ENCODE results near the gene NT5DC3.

NT5DC3 gene
- total RNA-seq, result 25.8 to 45.4 reads per million in 2 experiments

DNA sequence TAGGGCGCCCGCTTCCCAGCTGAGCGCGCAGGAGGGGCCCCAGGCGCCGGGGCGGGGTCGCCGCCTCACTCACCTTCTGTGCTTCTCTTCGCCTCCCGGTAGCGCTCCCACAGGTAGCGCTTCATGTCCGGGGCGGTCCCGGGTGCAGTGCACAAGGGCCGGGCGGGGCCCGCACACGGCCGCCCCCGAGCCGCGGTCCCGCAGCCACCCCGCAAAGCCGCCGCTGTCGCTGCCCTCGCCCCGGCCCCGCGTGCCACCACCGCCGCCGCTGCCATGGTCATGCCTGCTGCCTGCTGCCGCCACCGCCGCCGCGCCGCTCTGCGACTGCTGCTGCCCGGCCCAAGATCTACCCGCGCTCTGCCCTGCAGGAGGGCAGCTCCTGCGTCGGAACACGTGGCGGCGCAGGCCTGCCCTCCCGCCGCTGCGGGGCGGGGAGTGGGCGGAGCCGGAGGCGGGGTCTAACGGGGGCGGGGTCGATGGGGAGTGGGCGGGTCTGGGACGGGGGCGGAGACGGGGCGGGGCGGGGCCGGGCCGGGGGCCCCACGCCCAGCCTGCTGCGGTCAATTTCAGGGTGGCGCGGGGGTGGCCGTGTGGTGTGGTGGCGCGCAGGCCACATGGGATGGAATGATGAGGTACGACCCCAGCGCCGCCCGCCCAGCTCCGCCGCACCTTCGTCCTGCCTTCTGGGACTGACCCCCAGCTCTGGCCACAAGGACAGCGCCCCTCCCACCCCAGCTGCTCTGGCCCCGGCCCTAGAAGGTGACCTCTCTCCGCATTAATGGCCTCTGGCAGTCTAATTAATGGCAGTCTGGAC is at the start of gene NT5DC3:
TSS of gene NT5DC3 (minus strand) at position 359 of the 814 bp plus-strand sequence. CDS start at position 281, 78 bp downstream.
- DNase-seq (ENCODE audit: low read depth), result peak; percentile 81

DNA sequence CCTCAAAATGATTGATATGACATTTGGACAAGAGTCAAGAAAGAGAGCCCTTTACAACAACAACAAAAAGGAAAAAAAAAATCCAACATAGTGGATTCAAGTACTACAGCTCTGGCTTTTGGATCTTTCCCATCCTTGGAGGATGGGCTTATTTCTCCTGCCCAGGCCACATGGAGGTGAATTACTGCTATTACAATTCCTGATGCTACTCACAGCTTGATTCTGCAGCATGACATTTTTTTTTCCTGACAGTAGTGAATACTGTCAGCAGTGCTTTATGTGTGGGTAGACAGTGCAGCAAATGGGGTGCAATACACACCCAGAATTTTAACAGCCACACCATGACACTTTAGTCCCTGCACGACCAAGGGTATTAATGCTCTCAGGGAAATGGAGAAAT is 46.7 kb upstream of the NT5DC3 start:
- DNase-seq (ENCODE audit: low read depth), result no peak

DNA sequence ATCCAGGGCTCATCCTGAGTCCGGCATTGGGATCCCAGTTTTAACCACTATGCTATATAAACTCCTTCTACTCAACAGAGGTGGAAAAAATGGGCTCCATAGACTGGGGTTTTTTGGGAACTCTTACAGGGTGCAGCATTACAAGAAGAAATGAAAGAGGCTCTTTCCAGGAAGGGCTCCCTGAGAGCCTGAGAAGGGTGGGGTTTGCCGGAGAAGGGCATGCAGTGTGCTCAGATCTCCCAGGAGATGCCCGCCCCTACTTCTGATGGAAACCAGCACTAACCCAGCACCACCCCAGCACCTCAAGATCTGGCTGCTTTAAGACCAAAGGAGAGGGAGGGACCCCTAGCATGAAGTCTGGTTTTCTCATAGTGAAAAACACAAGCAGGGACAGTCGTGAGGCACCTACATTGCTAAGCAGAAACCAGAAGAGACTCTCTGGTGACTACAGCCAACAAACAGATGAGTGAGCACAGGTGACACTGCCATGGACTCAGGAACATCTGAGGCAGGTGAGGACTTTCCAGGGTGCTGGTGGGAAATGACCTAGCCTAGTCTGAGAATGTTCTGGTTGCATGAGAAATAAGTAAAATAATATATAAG is 45.3 kb upstream of the NT5DC3 start:
- no peak for DNase-seq (ENCODE audit: low read depth)

DNA sequence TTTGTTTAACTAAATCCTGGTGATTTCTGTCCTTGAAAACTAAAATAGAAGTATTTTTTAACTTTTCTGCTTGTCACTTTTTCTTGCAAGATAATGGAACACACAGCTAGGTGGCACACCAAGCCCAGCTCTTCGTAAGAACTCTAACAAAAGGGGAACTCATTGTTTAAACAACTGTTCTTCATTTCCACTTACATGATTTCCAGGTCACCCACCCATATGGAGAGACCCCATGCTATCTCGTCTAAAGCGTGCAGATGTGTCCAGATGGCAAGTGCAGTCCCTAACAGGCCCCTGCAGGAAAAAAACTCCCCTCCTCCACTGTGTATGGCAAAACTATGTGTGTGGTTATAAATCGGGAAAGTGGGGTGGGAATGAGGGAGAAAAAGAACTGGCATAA is 43.3 kb upstream of the NT5DC3 start:
- DNase-seq (ENCODE audit: low read depth), result peak; percentile 24

DNA sequence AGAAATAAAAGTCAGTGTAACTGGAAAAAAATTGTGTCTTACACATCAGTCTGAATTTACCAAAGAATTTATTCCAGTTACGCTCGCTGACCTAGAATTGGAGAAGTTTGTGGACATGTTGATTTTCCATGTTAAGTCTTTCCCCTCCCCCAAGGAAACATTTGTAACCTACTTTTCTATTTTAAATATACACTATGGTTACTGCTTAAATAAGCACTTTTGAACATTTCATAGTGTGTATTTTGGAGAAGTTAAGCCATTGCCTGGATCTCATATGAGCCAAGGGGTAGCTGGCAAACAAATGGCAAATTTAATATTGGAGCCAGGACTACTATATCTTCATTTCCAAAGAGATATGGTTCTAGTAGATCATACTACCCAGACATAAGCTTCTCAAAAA is 42.9 kb upstream of the NT5DC3 start:
- no peak for DNase-seq (ENCODE audit: low read depth)

DNA sequence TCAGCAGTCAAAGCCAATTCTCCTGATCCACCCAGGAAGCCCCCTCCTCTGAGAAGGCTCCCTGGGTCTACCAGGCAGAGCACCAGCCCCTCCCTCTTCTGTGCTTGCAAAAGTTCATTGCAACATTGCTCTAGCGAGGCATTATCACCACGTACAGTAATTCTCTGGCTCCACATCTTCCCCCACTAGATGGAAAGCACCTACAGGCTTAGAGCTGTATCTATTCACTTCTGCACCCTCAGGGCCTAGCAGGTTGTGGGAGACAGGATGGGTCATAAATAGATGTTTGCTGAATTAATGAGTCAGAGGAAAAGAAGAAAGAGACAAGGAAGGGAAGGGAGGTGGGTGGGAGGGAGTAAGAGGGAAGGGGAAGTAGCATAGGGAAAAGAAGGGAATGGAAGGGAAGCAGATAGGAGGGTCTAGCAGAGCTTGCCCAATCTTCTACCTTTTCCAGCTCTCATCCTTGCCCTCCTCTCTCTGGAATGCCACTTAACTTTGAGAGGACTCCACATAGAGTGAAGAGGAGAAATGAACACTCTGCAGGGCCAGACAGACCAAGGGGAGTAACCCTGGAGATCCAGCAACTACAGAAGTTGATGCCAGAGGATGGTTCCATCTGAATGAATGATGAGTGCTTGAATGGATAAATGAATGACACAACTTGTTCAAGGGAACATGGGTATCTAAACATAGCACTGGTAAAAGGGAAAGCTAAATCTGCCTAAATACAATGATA is 42.0 kb upstream of the NT5DC3 start:
- no peak for DNase-seq (ENCODE audit: low read depth)

DNA sequence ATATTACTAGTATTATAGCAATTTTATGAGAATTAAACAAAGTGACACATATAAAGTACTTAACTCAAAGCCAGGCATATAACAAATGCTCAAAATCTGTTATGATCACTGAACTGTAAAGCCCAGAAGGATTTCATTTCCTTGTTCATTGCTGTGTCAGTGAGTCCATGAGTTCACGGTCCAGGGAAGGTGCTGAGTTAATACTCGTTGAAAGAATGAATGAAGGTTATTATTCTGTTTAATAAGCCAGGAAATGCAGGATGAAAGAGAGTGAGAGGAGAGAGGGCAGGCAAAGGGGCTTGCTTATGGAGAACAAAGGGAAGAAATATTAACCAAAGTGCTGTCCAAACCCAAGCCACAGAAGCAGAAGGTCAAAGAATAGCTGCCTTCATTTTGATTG is 40.2 kb upstream of the NT5DC3 start:
- DNase-seq (ENCODE audit: low read depth), result no peak

DNA sequence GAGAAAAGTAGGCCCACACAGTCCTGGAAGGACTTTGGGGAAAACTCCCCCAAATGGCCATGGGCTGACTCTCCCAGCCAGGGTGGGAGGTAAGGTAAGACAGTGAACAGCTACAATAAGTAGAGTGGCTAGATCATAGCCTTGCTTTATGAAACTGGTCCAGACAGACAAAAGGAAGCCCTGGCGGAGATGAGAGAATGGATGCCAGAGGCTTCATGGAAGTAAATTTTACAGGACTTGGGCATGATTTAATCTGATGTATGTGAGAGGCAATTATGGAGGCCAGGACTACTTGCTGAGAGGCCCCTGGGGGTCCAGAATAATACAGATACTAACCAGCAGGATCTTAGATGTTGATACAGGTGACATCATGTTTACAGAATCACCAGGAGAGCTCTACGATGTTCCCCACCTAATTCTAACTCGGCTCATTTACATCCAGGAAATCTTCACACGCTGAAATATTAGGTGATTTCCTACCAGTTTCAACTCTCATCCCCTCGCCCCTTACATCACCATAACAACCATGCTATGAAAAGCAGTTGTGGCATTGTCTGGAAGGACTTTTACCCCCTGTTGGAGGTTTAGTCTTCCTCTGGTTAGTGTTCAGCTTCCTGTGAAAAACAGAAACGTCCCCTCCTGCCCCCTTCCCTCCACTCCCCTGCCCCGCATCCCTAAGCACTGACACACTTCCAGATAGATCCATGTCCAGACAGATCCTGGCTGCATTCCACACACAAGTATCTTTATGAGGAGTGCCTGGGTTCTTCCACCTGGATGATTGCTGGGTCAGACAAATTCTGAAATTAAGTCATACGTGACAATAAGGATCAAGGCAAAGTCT is 39.5 kb upstream of the NT5DC3 start:
- no peak for DNase-seq (ENCODE audit: low read depth)

DNA sequence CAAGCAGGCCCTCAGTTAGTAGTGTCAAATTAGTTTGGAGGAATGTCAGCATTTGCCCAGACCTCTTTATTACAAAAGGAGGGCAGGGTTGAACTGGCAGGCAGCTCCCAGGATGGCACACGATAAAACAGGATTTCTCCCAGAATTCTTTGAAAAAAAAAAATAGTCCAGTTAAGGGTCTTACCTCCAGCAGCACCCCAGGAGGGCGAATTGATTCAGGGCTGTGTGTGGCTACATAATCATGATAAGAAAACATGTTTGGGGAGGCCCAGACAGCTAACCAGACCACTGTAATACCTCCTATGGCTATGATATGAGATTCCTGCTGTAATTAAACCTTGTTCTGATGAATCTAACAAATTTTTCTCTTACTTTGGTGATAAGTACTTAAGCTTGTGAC is 38.8 kb upstream of the NT5DC3 start:
- no peak for DNase-seq (ENCODE audit: low read depth)

DNA sequence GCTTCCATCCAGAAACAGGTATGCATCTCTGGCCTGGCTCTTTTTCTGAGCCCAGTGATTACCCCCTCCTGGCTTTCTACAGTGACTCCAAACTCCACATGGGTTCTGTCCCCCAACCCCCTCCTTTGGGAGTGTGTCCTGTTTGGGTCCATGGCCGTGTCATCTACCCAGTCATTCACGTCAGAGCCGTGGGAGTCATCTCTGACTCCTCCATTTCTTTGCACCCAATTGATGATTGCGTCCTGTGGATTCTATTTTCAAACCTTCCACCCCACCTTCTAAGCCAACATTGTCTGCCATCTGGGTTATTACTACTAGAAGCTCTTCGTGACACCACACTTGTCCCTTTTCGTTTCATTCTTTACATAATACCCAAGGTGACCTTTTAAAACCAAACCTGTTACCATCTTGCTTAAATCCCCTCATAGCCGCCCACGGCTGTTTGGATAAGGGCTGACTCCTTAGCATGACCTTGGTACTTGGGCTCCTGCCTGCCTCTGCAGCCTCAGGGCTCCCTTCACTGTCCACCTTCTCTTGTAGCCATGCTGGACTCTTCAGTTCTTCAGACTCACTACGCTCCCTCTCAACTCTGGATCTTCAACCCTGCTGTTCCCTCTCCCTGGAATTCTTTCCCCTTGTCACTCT is 38.1 kb upstream of the NT5DC3 start:
- no peak for DNase-seq (ENCODE audit: low read depth)

DNA sequence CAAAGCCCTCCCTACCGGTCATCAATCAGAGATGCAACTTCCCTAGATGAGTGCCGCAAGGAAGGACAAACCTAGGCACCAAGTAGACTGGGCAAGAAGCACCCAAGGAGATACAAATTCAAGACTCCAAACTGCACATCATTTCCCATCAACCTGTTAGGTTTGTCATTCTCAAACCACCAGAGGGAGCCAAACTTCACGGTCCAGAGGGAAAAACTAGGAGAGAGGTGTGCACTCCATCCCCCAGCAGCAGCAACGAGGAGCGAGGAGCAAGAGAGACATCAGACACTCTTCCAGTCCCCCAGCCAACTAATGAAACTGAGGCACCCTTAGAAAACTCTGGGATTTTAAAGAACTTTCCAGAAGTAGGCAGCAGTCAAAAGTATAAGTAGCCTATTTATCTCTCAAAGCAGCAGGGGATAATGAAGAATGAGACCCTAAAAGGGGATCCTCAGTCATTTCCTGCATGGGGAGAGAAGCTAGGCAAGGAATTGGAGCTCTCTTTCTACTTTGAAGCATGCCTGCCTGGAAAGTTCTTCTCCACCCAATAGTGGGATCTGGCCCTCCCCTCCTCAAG is 37.0 kb upstream of the NT5DC3 start:
- DNase-seq (ENCODE audit: low read depth), result peak; percentile 36

DNA sequence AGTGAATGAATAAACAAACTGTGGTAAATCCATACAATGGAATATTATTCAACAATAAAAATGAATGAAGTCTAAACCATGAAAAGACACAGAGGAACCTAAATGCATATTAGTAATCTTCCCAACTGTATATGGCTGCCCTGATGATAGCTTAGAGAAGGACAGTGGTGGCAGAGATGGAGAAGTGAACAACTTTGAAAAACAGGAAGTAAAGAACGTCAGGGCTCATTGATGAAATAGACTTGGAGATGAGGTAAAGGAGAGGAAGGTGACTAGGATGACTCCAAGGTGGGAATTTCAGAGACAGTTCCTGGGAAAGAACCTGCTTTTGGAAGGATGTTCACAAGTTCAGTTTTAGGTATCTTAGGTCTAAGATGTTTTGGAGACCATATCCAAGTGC is 36.3 kb upstream of the NT5DC3 start:
- no peak for DNase-seq (ENCODE audit: low read depth)

DNA sequence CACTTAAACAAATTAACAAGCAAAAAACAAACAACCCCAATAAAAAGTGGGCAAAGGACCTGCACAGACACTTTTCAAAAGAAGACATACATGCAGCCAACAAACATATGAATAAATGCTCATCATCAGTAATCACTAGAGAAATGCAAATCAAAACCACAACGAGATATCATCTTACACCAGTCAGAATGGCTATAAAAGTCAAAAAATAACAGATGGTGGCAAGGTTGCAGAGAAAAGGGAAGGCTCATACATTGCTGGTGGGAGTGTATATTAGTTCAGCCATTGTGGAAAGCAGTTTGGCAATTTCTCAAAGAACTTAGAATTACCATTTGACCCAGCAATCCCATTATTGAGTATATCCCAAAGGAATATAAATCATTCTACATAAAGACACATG is 34.6 kb upstream of the NT5DC3 start:
- DNase-seq (ENCODE audit: low read depth), result no peak

DNA sequence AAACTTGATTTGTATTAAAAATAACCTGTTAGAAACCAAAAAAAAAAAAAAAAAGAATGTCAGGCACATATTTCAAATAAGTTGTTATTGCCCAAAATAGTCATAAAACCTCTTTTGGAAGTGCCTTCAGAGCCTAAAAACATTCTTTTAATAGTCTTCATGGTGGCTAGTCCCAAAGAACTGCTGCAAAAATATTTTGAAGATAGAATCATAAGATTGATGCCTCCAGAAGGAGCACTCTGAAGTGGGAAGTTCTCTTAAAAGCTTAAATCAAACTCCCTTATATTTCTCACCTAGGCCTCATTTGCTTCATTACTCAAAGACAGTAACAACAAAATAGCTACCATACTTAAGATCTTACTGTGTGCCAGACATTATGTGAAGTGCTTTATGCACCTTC is 27.2 kb upstream of the NT5DC3 start:
- DNase-seq (ENCODE audit: low read depth), result no peak

DNA sequence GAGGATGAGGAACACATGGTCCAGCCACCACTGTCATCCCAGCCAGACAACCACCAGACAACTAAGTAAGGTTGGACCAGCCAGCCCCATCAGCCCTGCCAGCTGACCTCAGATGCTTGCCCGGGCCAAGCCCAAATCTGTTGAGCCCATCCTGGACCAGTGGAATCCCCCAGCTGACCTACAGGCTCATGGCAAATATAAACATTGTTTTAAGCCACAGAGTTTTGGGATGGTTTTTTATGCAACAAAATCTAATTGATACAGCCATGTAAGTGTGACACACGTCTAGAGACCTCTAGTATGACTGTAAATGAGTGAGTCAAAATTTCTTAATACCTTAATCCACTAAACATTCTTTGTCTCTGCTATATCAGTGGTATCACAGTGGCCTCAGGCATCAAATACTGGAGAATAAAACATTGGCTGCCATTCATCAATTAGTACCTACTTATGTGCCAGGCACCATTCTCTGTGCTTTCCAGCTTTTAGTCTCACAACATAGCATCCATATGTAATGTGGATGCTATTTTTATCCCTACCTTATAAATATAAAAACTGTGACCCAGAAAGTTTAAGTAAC is 24.2 kb upstream of the NT5DC3 start:
- DNase-seq (ENCODE audit: low read depth), result no peak

DNA sequence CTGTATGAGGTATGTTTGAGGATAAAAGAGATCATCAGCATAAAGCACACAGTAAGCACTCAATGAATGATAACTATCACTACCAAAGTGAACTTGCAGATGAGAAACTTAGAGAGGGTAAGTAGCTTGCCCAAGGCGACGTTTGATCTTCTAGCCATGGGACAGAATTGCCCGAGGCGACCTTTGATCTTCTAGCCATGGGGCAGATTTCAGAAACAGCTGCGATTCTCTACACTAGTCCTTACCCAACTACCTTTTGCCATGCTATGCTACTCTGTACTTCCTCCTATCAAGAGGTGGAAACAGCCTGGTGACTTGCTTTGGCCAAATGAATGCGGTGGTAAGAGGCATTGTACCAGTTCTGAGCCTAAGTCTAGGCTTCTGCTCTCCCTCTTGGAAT is 23.7 kb upstream of the NT5DC3 start:
- DNase-seq (ENCODE audit: low read depth), result no peak

DNA sequence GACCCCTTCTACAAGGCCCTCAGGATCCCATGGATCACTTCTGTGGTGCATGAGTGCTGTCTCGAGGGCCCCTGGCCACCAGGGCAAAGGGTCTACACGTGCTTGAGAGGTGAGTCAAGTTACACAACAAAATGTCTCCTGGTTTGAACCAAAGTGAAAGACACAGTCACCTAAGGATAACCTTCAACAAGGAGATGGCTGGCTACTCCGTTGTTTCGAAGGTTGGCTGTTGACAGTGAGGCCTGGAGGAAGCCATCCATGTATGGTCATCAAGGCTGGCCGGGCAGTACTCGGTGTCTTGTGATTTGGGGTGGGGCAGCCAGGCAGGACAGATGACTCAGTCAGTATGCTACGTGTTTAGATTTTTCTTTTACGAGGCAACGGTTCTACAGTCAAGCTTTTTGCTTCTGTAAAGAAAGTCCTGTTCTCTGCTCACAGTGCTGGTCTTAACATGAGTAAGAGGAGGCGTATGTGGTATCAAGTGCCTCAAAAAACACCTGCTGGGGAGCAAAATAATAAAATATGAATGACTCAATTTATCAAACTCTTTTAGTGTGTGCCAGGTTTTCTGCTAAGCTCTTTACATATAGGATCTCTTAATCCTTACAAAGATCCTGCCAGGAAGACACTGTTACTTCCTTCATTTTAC is 18.0 kb upstream of the NT5DC3 start:
- no peak for DNase-seq (ENCODE audit: low read depth)

DNA sequence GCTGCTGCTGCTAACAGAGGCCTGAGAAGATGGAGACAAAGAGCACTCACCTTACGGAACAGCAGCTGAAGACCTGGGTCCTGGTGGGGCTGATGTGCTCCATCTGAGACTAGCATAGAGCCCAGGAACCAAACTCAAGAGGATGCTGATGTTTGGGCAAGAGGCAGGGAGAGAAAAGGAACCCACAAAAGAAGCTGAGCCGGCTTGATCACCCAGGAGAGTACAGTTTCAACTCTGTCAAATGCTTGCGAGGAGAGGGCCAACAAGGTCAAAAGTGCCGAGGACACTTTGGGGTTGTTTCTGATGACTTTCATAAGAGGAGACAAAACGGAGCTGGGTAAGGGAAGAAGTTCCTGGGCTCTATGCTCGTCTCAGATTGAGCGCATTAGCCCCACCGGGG is 17.3 kb upstream of the NT5DC3 start:
- DNase-seq (ENCODE audit: low read depth), result no peak

DNA sequence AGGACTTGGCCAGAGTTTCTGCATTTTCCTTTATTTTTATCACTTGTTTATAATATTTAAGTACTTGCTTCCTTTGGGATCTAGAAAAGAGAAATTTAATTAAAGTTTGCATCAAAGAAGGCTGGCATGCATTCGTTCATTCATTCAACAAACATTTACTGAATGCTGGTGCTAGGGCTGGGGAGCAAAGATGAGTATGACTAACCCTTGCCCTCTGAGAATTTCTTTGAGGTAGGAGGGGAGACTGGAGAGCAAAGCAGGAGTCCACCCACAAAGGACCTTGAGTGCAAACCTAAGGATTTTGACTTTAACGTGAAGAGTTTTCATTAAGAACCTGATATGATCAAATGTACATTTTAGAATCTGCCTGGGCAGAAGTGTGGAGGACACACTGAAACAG is 16.1 kb upstream of the NT5DC3 start:
- DNase-seq (ENCODE audit: low read depth), result no peak
